DLD1 (cell line): ENCODE measurements around the gene BCL7A.
"Not testable (repeated sequence)": the region's sequence is repeated elsewhere in the genome, so short reads cannot be mapped to it uniquely, and the experiment has no call there.

Experiments used
- in situ Hi-C: cut with HindIII; loops from 2 replicates; pipeline ENCODE4 v1.10.0; 2017; ENCODE audit warnings: low sequenced_read_pairs

The BCL7A gene

DNA sequence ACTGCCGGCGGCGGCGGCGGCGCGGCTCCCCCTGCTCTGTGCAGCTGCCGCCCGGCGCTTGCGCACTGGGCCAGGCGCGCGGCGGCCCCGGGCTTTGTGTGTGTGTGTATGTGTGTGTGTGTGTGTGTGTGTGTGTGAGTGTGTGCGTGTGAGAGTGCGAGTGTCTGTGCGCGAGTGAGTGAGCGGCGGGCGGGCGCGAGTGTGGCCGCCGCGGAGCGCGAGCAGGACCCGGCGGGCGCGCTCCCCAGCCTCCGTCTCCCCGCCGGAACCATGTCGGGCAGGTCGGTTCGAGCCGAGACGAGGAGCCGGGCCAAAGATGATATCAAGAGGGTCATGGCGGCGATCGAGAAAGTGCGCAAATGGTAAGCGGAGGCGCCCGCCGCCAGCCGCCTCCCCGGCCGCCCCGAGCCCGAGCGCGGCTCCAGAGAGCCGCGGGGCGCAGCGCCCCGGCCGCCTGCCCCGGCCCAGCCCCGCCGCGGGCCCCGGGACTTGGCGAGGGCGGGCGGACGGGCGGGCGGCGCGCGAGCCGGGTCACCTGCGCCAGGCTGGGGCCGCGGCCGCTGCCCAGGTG is at the start of gene BCL7A:
BCL7A (plus strand) TSS at position 63 of the 571 bp plus-strand sequence; CDS start at position 271, 208 bp downstream.
- in situ Hi-C loops, result no loop called here

DNA sequence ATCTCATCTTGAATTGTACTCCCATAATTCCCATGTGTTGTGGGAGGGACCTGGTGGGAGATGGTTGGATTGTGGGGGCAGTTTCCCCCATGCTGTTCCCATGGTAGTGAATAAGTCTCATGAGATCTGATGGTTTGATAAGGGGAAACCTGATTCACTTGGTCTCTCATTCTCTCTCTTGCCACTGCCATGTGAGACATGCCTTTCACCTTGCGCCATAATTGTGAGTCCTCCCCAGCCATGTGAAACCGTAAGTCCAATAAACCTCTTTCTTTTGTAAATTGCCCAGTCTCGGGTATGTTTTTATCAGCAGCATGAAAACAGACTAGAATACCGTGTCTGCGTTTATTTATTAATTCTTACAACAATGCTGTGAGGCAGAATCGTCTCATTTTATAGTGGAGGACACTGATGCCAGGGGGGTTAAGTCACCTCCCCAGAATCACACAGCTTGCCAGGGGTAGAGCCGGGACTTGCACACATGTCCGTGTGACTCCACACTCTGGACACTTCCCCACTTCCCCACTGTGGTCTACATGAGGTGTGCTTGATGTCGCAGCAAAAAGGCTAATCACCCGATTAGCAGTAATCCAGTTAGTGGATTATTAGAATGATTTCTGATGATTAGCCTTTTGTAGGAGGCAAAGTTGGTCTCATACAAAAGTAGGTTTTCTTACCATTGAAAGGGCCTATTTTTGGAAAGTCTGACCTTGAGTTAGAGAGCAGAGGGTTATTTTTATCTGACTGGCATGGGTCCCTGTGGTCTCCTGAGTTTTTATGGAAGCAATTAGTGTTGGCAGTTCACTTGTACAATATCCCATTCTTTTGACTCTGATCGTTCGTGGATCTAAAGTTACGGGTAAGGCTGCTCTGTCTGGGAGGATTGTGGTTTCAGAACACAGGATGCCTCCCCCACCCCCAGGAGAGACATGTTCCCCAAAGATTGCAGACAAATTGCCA is 47.4 kb upstream of the BCL7A start:
- in situ Hi-C loops, result no loop called here

GRCh38 chr12:121975021-121975420 is 46.7 kb upstream of the BCL7A start:
- in situ Hi-C loops, result no loop called here

DNA sequence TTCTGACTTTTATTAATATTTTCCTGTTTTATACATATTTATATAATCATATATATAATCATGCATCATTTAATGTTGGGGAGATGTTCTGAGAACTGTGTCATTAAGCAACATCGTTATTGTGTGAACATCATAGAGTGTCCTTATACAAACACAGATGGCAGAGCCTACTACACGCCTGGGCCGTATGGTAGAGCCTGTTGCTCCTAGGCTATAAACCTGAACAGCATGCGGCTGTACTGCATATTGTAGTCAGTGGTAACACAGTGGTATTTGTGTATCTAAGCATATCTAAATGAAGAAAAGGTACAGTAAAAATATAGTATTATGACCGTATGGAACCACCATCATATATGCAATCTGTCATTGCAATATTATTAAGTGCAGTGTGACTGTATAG is 44.7 kb upstream of the BCL7A start:
- in situ Hi-C loops, result no loop called here

GRCh38 chr12:121980191-121980891 is 41.3 kb upstream of the BCL7A start:
- in situ Hi-C loops, result no loop called here

DNA sequence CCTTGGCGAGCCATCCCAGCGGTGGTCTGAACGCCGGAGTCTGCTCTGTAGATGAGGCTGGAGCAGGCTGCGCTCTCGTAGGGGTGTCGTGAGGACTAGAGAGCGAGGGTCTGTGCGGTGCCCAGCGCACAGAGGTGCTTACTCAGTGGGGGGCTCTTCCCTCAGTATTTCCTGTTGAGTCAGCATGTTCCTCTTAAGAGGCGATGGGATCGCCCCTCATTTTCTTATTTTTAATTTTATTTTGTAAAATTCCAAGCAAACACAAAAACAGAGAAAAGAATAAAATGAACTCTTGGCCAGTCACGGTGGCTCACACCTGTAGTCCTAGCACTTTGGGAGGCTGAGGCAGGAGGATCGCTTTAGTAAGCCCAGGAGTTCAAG is 40.8 kb upstream of the BCL7A start:
- in situ Hi-C loops, result no loop called here

DNA sequence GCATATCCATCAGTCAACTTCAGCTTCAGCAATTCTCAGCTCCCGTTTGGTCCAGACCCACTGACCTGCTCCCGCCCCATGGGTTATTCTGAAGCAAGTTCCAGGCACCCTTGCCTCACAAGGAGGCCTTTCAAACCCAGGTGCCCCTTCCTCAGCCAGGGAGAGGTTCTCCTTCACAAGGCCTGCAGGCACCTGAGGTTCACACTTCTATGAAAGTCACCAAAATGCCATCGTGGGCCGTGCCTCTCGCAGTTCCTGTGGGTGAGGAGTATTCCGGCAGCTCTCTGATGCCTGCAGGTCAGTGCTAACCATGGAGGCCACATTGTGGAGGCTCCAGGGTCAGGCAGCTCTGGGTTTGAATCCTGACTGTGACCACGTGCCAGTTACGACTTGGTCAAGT is 40.2 kb upstream of the BCL7A start:
- in situ Hi-C loops, result no loop called here

- in situ Hi-C loops, result no loop called here
Measured at GRCh38 chr12:121982950-121983349, 38.7 kb upstream of the BCL7A start.

- in situ Hi-C loops, result no loop called here
Measured at GRCh38 chr12:121983536-121984210, 38.0 kb upstream of the BCL7A start.

GRCh38 chr12:121986489-121987245 is 35.0 kb upstream of the BCL7A start:
- in situ Hi-C loops, result no loop called here

DNA sequence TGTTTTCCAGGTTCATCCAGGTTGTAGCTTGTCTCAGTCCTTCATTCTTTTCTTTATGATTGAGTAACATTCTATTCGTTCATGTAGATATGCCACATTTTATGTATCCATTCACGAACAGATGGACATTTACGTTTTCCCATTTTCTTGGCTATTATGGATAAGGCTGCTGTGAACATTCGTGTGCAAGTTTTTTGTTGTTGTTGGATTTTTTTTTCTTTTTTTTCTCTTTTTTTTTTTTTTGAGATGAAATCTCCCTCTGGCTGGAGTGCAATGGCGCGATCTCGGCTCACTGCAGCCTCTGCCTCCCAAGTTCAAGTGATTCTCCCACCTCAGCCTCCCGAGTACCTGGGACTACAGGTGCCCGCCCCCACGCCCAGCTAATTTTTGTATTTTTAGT is 33.2 kb upstream of the BCL7A start:
- in situ Hi-C loops, result not testable (repeated sequence)

- in situ Hi-C loops, result no loop called here
Measured at GRCh38 chr12:121989276-121990113, 32.2 kb upstream of the BCL7A start.

DNA sequence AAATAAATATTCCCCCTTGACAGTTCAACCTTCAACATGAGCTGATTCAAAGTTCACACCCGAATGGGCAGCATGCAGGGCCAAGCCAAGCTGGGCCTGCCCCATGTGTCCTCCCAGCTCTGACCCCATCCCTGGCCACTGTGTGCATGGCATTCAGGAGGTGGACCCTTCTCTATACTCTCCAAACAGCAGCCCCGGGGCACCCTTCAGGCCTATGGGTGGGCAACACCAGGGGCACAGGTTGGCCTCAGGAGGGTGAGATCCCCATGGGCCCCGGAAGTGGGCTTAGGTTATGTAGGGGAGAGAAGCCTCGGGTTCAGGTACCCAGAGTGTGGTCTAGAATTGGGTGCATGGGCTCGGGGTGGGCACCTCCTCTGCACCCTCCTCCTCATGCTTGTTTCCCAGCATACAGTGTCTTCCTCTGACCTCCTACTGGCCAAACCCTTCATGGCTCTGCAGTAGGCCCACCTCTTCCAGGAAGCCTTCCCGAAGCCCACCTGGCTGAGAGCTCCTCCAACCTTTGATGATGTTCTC is 31.5 kb upstream of the BCL7A start:
- in situ Hi-C loops, result no loop called here

- in situ Hi-C loops, result no loop called here
Measured at GRCh38 chr12:121990692-121991603, 30.7 kb upstream of the BCL7A start.

GRCh38 chr12:121992059-121992879 is 29.4 kb upstream of the BCL7A start:
- in situ Hi-C loops, result no loop called here

DNA sequence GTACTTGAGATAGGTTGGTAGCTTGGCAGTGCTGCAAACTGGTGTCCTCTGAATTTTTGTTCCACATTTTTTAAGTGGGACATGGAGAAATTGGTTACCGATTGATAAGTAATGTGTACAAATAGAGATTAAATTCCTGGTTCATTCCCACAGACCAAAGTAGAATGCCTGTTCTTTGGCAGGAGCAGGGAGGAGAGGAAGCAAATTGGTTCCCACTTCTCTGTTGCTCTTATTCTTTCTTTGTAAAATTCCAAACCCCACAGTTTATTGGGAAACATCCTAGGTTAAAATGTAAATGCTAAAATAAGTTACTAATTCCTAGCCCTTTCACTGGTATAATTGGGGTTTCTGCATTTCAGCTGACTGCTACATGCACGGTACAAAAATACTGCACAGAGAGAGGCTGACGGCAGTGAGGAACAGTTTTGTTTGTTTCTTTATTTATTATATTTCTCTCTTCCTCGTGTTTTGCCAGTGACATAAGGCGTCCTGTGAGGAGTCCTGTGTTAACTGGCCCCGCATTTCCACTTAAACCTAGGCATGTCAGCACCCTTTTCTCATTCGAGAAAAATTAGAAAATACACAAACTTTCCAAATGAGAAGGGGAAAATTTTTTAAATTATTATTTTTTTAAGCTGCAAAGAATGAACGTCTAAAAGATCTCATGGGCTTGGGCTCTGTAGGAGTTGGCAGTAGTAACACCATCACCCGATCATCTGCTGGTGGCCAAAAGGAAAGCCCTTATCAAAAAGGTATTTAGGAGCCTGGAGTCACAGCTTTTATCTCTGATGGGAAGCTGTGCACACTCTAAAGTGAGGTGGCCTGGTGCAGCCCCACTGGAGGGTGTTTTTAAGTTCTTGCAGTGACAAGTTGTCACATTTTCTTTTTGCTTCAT is 25.4 kb upstream of the BCL7A start:
- in situ Hi-C loops, result no loop called here
